Liver (tissue), 9 donors: ENCODE measurements around the gene GRIN2A. TPM values are rescaled to one million over a fixed set of nuclear protein-coding genes. Genes with fewer than 3 reads are reported as not detected.

Experiments
- DNase-seq: peaks from one replicate; pipeline ENCODE4 v3.0.0-alpha.2; 2017; ENCODE audit warnings: low spot score
- H3K27ac ChIP-seq, 2 donors: one replicate each; pipeline ENCODE4 v1.7.0; 2013; ENCODE audit warnings: inconsistent platforms in 2 of 2, low read length in 2 of 2, control low read depth in 1 of 2, low read depth in 1 of 2, mild to moderate bottlenecking in 1 of 2
- H3K27me3 ChIP-seq, 4 donors: one replicate each; pipeline versions ENCODE4 v1.6.1 to v1.7.0; 2013; ENCODE audit warnings: low read length in 3 of 4, inconsistent platforms in 1 of 4, mild to moderate bottlenecking in 1 of 4, moderate library complexity in 1 of 4; ENCODE audit not compliant: control insufficient read depth in 4 of 4, insufficient read depth in 4 of 4
- H3K36me3 ChIP-seq, 4 donors: one replicate each; pipeline versions ENCODE4 v1.6.1 to v1.7.0; 2013; ENCODE audit warnings: low read length in 3 of 4, mild to moderate bottlenecking in 3 of 4, low read depth in 1 of 4, moderate library complexity in 1 of 4; ENCODE audit not compliant: control insufficient read depth in 4 of 4, insufficient read depth in 3 of 4
- H3K4me1 ChIP-seq, 4 donors: one replicate each; pipeline versions ENCODE4 v1.6.1 to v1.7.0; 2013; ENCODE audit warnings: low read length in 3 of 4, mild to moderate bottlenecking in 3 of 4, moderate library complexity in 1 of 4; ENCODE audit not compliant: control insufficient read depth in 4 of 4, insufficient read depth in 4 of 4
- H3K4me3 ChIP-seq, 3 donors: one replicate each; pipeline versions ENCODE4 v1.6.1 to v1.7.0; 2013; ENCODE audit warnings: low read length in 3 of 3, control low read depth in 1 of 3, low read depth in 1 of 3, mild to moderate bottlenecking in 1 of 3
- H3K9ac ChIP-seq, 2 donors: one replicate each; pipeline ENCODE4 v1.7.0; 2013; ENCODE audit warnings: low read length in 2 of 2, mild to moderate bottlenecking in 2 of 2, moderate library complexity in 2 of 2, control low read depth in 1 of 2, low read depth in 1 of 2
- H3K9me3 ChIP-seq, 4 donors: one replicate each; pipeline versions ENCODE4 v1.6.1 to v1.7.0; 2013; ENCODE audit warnings: low read length in 3 of 4; ENCODE audit not compliant: control insufficient read depth in 4 of 4
- CTCF ChIP-seq: fragments of 150-350 bp; IDR thresholded peaks from 2 replicates; pipeline ENCODE4 v1.5.1; 2017; ENCODE audit warnings: improper control_type of control experiment, low read depth, low read length; ENCODE audit not compliant: missing input control
- EGR1 ChIP-seq, 2 donors: IDR thresholded peaks; 2 replicates each; pipeline ENCODE4 v1.6.1; 2016 to 2018; ENCODE audit warnings: antibody characterized with exemption in 2 of 2, low read depth in 2 of 2
- FOXA1 ChIP-seq: IDR thresholded peaks from 2 replicates; pipeline ENCODE4 v1.6.1; 2016; ENCODE audit warnings: antibody characterized with exemption
- FOXA2 ChIP-seq: IDR thresholded peaks from 2 replicates; pipeline ENCODE4 v1.6.1; 2016; ENCODE audit warnings: antibody characterized with exemption
- GABPA ChIP-seq, 2 donors: IDR thresholded peaks in 1 of 2; conservative IDR thresholded peaks in 1 of 2; 2 replicates each; pipeline ENCODE4 v1.6.1; 2016; ENCODE audit warnings: antibody characterized with exemption in 2 of 2, mild to moderate bottlenecking in 1 of 2, moderate library complexity in 1 of 2
- HNF4A ChIP-seq, 2 donors: conservative IDR thresholded peaks; 2 replicates each; pipeline ENCODE4 v1.6.1; 2016; ENCODE audit warnings: antibody characterized with exemption in 2 of 2, mild to moderate bottlenecking in 2 of 2
- HNF4G ChIP-seq: IDR thresholded peaks from 2 replicates; pipeline ENCODE4 v1.6.1; 2016; ENCODE audit warnings: antibody characterized with exemption
- JUND ChIP-seq, 2 donors: IDR thresholded peaks; 2 replicates each; pipeline ENCODE4 v1.6.1; 2016; ENCODE audit warnings: antibody characterized with exemption in 2 of 2
- NR2F2 ChIP-seq: IDR thresholded peaks from 2 replicates; pipeline ENCODE4 v1.6.1; 2016; ENCODE audit warnings: antibody characterized with exemption
- RAD21 ChIP-seq, 2 donors: IDR thresholded peaks; 2 replicates each; pipeline ENCODE4 v1.6.1; 2016; ENCODE audit warnings: antibody characterized with exemption in 2 of 2, mild to moderate bottlenecking in 2 of 2
- RXRA ChIP-seq, 2 donors: IDR thresholded peaks; 2 replicates each; pipeline ENCODE4 v1.6.1; 2017 to 2018; ENCODE audit warnings: antibody characterized with exemption in 2 of 2, mild to moderate bottlenecking in 1 of 2
- SP1 ChIP-seq: IDR thresholded peaks from 2 replicates; pipeline ENCODE4 v1.6.1; 2018; ENCODE audit warnings: antibody characterized with exemption, mild to moderate bottlenecking
- TAF1 ChIP-seq: conservative IDR thresholded peaks from 2 replicates; pipeline ENCODE4 v1.6.1; 2016; ENCODE audit warnings: antibody characterized with exemption, mild to moderate bottlenecking
- YY1 ChIP-seq: IDR thresholded peaks from 2 replicates; pipeline ENCODE4 v1.6.1; 2016; ENCODE audit warnings: antibody characterized with exemption, mild to moderate bottlenecking
- WGBS: extraction: QIAGEN DNeasy Blood & Tissue Kit; methylation state at CpG from one replicate; pipeline ENCODE4 v1.1.7; 2013; 5-methylcytosine and 5-hydroxymethylcytosine counted together
- polyA plus RNA-seq, 2 donors: library from polyadenylated mRNA; stranded (reverse) in 1 of 2; unstranded in 1 of 2; fragments of 200-250 nt in 1 of 2; fragments of >200 nt in 1 of 2; fragmentation: Nextera tagmentation in 1 of 2; extraction: Ambion mirVana in 1 of 2; gene quantifications; one replicate each; pipeline versions ENCODE4 v1.2.1 to v1.2.3, GENCODE V29; 2013 to 2015
- total RNA-seq, 2 donors: library from RNA; depleted of rRNA; stranded (reverse); fragments of >200 nt; gene quantifications; one replicate each; pipeline ENCODE4 v1.2.3, GENCODE V29; 2014
- TF ChIP-seq, protein P1 (sequence below): IDR thresholded peaks from 2 replicates; pipeline ENCODE4 v1.6.1; 2016; ENCODE audit warnings: antibody characterized with exemption
- TF ChIP-seq, protein P2 (sequence below): IDR thresholded peaks from 2 replicates; pipeline ENCODE4 v1.6.1; 2016; ENCODE audit warnings: antibody characterized with exemption
- TF ChIP-seq, protein P3 (sequence below): IDR thresholded peaks from 2 replicates; pipeline ENCODE4 v1.6.1; 2016; ENCODE audit warnings: antibody characterized with exemption, mild to moderate bottlenecking
- TF ChIP-seq, protein P4 (sequence below): IDR thresholded peaks from 2 replicates; pipeline ENCODE4 v1.6.1; 2016; ENCODE audit warnings: antibody characterized with exemption
- donor health status: healthy.
- donor health status: healthy.
- donor health status: healthy.
- donor health status: healthy.
- donor health status: healthy.

GRIN2A gene
- total and polyA plus RNA-seq, 4 donors = under 0.01 to 0.08 (median 0.07) TPM; not detected in 1

DNA sequence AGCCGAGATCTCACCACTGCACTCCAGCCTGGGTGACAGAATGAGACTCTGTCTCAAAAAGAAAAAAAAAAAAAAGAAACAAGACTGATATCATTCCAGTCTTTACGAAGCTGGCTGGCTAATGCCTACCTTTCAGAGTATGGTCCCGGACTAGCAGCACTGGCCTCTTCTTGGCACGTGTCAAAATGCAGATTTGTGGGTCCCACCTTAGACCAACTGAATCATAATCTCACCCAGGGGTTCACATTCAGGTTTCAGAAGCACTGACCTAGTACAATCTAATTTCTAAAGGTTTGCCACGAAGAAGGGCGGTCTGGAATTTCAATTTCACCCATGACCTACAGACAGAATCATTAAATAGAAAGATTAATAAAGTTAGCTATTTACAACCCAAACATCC, 43.4 kb upstream of the GRIN2A start (continued):
- TF ChIP-seq GABPA (IDR thresholded peaks at IDR 0.05 in 1 of 2, conservative IDR thresholded peaks at IDR 0.05 in 1 of 2) = no peak
- no peak for TF ChIP-seq SP1

DNA sequence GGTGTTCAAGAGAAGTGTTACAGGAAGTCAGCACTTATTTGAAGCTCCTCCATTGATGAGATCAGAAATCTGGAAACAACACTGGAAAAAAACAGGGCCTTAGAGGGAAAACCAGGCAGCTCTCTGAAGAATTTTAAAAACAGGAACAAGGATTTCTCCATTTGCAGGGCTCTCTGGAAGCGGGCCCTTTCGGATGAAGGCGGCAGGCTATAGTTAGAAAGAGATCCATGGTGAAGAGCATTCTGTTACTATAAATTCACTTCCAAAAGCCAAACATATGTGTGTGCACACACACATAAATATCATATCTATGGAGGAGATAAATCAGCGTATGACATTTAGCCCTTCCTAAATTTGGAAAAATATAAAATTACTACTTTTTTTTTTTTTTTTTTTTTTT, 42.6 kb upstream of the GRIN2A start:
- H3K27ac ChIP-seq = no peak overlapping the region
- H3K9ac ChIP-seq = no peak overlapping the region
- H3K4me1 ChIP-seq = no peaks in the 10 kb centered on the region
- WGBS = 96% methylated on average over 4 of the region's 4 CpGs
- H3K36me3 ChIP-seq = no peaks in the 10 kb centered on the region
- no peak overlapping the region for H3K4me3 ChIP-seq
- H3K27me3 ChIP-seq = no peaks in the 10 kb centered on the region
- TF ChIP-seq YY1 (no peak), RXRA (IDR thresholded peaks at IDR 0.05) (no peak), GABPA (IDR thresholded peaks at IDR 0.05 in 1 of 2, conservative IDR thresholded peaks at IDR 0.05 in 1 of 2) (no peak), RAD21 (IDR thresholded peaks at IDR 0.05) (no peak), TAF1 (no peak), HNF4G (no peak), FOXA1 (no peak)
- TF ChIP-seq, protein P1, sequence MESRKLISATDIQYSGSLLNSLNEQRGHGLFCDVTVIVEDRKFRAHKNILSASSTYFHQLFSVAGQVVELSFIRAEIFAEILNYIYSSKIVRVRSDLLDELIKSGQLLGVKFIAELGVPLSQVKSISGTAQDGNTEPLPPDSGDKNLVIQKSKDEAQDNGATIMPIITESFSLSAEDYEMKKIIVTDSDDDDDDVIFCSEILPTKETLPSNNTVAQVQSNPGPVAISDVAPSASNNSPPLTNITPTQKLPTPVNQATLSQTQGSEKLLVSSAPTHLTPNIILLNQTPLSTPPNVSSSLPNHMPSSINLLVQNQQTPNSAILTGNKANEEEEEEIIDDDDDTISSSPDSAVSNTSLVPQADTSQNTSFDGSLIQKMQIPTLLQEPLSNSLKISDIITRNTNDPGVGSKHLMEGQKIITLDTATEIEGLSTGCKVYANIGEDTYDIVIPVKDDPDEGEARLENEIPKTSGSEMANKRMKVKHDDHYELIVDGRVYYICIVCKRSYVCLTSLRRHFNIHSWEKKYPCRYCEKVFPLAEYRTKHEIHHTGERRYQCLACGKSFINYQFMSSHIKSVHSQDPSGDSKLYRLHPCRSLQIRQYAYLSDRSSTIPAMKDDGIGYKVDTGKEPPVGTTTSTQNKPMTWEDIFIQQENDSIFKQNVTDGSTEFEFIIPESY = no peak
- TF ChIP-seq, protein P2, sequence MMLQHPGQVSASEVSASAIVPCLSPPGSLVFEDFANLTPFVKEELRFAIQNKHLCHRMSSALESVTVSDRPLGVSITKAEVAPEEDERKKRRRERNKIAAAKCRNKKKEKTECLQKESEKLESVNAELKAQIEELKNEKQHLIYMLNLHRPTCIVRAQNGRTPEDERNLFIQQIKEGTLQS = no peak
- DNase-seq = no peak
- no peaks in the 10 kb centered on the region for H3K9me3 ChIP-seq

GRCh38 chr16:10220942-10221341, 38.7 kb upstream of the GRIN2A start:
- no peaks in the 10 kb centered on the region for H3K9me3 ChIP-seq
- H3K4me1 ChIP-seq = no peaks in the 10 kb centered on the region
- DNase-seq = no peak
- no peak overlapping the region for H3K4me3 ChIP-seq
- 70% methylated on average over 3 of the region's 3 CpGs for WGBS
- no peak overlapping the region for H3K9ac ChIP-seq
- TF ChIP-seq EGR1 (IDR thresholded peaks at IDR 0.05; ENCODE audit: low read depth in 2 of 2) (no peak), SP1 (no peak), NR2F2 (no peak), HNF4A (conservative IDR thresholded peaks at IDR 0.05) (no peak), CTCF (no peak), HNF4G (no peak), RXRA (IDR thresholded peaks at IDR 0.05) (no peak), YY1 (no peak), RAD21 (IDR thresholded peaks at IDR 0.05) (no peak), GABPA (IDR thresholded peaks at IDR 0.05 in 1 of 2, conservative IDR thresholded peaks at IDR 0.05 in 1 of 2) (no peak), FOXA2 (no peak), JUND (IDR thresholded peaks at IDR 0.05) (no peak), TAF1 (no peak), FOXA1 (no peak)
- TF ChIP-seq, protein P1 = no peak
- TF ChIP-seq, protein P2 = no peak
- TF ChIP-seq, protein P3, sequence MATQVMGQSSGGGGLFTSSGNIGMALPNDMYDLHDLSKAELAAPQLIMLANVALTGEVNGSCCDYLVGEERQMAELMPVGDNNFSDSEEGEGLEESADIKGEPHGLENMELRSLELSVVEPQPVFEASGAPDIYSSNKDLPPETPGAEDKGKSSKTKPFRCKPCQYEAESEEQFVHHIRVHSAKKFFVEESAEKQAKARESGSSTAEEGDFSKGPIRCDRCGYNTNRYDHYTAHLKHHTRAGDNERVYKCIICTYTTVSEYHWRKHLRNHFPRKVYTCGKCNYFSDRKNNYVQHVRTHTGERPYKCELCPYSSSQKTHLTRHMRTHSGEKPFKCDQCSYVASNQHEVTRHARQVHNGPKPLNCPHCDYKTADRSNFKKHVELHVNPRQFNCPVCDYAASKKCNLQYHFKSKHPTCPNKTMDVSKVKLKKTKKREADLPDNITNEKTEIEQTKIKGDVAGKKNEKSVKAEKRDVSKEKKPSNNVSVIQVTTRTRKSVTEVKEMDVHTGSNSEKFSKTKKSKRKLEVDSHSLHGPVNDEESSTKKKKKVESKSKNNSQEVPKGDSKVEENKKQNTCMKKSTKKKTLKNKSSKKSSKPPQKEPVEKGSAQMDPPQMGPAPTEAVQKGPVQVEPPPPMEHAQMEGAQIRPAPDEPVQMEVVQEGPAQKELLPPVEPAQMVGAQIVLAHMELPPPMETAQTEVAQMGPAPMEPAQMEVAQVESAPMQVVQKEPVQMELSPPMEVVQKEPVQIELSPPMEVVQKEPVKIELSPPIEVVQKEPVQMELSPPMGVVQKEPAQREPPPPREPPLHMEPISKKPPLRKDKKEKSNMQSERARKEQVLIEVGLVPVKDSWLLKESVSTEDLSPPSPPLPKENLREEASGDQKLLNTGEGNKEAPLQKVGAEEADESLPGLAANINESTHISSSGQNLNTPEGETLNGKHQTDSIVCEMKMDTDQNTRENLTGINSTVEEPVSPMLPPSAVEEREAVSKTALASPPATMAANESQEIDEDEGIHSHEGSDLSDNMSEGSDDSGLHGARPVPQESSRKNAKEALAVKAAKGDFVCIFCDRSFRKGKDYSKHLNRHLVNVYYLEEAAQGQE = no peak
- TF ChIP-seq, protein P4, sequence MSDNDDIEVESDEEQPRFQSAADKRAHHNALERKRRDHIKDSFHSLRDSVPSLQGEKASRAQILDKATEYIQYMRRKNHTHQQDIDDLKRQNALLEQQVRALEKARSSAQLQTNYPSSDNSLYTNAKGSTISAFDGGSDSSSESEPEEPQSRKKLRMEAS = no peak
- H3K27ac ChIP-seq = no peak overlapping the region
- no peaks in the 10 kb centered on the region for H3K36me3 ChIP-seq
- H3K27me3 ChIP-seq = no peaks in the 10 kb centered on the region
